HepG2 (cell line): ENCODE measurements around the gene NAA15. TPM values are rescaled to one million over a fixed set of nuclear protein-coding genes. Genes with fewer than 3 reads are reported as not detected.
A peak's percentile ranks its signal among the peaks of the same experiment; 100 is the strongest.

Experiments
- EEA1 ChIP-seq: sonication (generic); formaldehyde crosslinking; IDR thresholded peaks from 2 replicates; pipeline ENCODE4 v1.5.1; 2020; ENCODE audit warnings: mild to moderate bottlenecking, missing genetic modification reagents, borderline replicate concordance
- ETV5 ChIP-seq: IDR thresholded peaks from 2 replicates; pipeline ENCODE4 v1.6.1; 2018; ENCODE audit warnings: missing biosample characterization, missing genetic modification reagents, inconsistent platforms, borderline replicate concordance
- MZF1 ChIP-seq: sonication (generic); formaldehyde crosslinking; IDR thresholded peaks from 2 replicates; pipeline ENCODE4 v1.8.1; 2023; ENCODE audit warnings: mild to moderate bottlenecking, missing genetic modification reagents, borderline replicate concordance
- RFX5 ChIP-seq: IDR thresholded peaks from 2 replicates; pipeline ENCODE4 v1.6.1; 2011; ENCODE audit warnings: low read depth, low read length, improper control_type of control experiment
- RORA ChIP-seq: sonication (generic); formaldehyde crosslinking; IDR thresholded peaks from 2 replicates; pipeline ENCODE4 v1.5.0; 2020; ENCODE audit warnings: mild to moderate bottlenecking, missing genetic modification reagents, moderate library complexity
- SOX5 ChIP-seq: IDR thresholded peaks from 2 replicates; pipeline ENCODE4 v1.6.1; 2016; ENCODE audit warnings: borderline replicate concordance
- ZNF432 ChIP-seq: sonication (generic); formaldehyde crosslinking; IDR thresholded peaks from 2 replicates; pipeline ENCODE4 v1.5.0; 2020; ENCODE audit warnings: missing genetic modification reagents, mild to moderate bottlenecking, borderline replicate concordance
- ZNF678 ChIP-seq: sonication (generic); formaldehyde crosslinking; IDR thresholded peaks from 2 replicates; pipeline ENCODE4 v1.4.0; 2020; ENCODE audit warnings: mild to moderate bottlenecking, missing genetic modification reagents
- ZNF83 ChIP-seq: sonication (generic); formaldehyde crosslinking; IDR thresholded peaks from 2 replicates; pipeline ENCODE4 v1.4.0; 2020; ENCODE audit warnings: missing genetic modification reagents, mild to moderate bottlenecking, borderline replicate concordance
- polyA plus RNA-seq, 8 experiments: library from polyadenylated mRNA; depleted of rRNA in 3 of 8; stranded (reverse) in 7 of 8; unstranded in 1 of 8; fragments of >200 nt; fragmentation: Illumina TruSeq in 4 of 8; extraction: Trizol in 4 of 8; gene quantifications; 2 replicates each; pipeline versions ENCODE4 v1.2.1 to v1.2.3, GENCODE V29; 2011 to 2016; ENCODE audit warnings: low read depth in 4 of 8, missing spikeins in 1 of 8, mixed read lengths in 1 of 8; ENCODE audit not compliant: insufficient read depth in 1 of 8
- total RNA-seq, 5 experiments: library from RNA; depleted of rRNA; stranded (reverse); fragments of >200 nt; fragmentation: Illumina TruSeq; extraction: Trizol; gene quantifications; 2 replicates each; pipeline ENCODE4 v1.2.3, GENCODE V29; 2016; ENCODE audit warnings: low read depth in 1 of 5
- TF ChIP-seq, protein P1 (sequence below): sonication (generic); formaldehyde crosslinking; IDR thresholded peaks from 2 replicates; pipeline ENCODE4; 2020; ENCODE audit warnings: missing genetic modification reagents, mild to moderate bottlenecking, borderline replicate concordance
- TF ChIP-seq, protein P2 (sequence below): IDR thresholded peaks from 2 replicates; pipeline ENCODE4 v1.6.1; 2016; ENCODE audit warnings: missing compliant biosample characterization, missing genetic modification reagents, borderline replicate concordance
- TF ChIP-seq, protein P3 (sequence below): sonication (generic); formaldehyde crosslinking; IDR thresholded peaks from 2 replicates; pipeline ENCODE4 v1.5.0; 2020; ENCODE audit warnings: missing genetic modification reagents
- TF ChIP-seq, protein P4 (sequence below): sonication (generic); formaldehyde crosslinking; IDR thresholded peaks from 2 replicates; pipeline ENCODE4 v1.5.1; 2020; ENCODE audit warnings: mild to moderate bottlenecking, missing genetic modification reagents
- TF ChIP-seq, protein P5 (sequence below): conservative IDR thresholded peaks from 2 replicates; pipeline ENCODE4 v1.6.1; 2018; ENCODE audit warnings: missing genetic modification reagents
- TF ChIP-seq, protein P6 (sequence below): sonication (generic); formaldehyde crosslinking; IDR thresholded peaks from 2 replicates; pipeline ENCODE4 v1.4.0; 2020; ENCODE audit warnings: mild to moderate bottlenecking, missing genetic modification reagents

NAA15 gene
- total and polyA plus RNA-seq, 2 of the 13 experiments (the other 11 are each of a cell fraction or from before 2014, with no cell fraction given), result 6.2 to 50.2 TPM

DNA sequence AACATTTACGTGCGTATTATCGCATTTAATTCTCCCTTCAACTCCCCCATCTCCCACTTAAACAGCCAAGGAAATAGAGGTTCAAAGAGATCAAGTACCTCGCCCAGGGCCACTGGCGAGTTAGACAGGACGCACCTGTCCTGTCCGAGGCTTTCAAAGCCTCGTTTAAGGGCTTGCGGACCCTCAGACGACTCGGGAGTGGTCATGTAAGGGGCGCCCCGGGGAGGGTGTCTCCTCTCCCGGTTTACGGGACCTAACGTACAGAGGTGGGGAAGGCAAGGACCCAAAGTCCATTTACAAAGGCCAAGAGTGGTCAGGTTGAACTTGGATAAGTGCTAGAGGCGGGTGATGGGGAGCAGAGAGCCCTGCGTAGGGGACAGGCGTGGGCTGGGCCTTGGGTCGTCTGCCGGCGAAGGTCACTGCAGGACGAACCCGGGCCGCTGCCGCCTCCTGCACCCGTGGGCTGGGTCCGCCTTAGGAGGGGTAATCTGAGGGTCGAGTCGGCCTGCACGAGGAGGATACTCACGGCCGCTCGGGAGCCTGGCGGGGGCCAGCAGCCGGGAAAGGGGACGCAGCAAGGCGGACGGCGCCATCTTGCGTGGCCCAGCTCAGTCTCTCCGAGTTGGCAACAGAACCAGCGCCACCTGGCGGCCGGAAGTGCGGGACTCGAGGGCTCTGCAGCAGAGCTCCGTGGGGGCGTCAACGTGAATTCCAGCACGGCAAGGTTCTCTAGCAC lies 5.9 kb upstream of the NAA15 start (continued):
- TF ChIP-seq, protein P1, sequence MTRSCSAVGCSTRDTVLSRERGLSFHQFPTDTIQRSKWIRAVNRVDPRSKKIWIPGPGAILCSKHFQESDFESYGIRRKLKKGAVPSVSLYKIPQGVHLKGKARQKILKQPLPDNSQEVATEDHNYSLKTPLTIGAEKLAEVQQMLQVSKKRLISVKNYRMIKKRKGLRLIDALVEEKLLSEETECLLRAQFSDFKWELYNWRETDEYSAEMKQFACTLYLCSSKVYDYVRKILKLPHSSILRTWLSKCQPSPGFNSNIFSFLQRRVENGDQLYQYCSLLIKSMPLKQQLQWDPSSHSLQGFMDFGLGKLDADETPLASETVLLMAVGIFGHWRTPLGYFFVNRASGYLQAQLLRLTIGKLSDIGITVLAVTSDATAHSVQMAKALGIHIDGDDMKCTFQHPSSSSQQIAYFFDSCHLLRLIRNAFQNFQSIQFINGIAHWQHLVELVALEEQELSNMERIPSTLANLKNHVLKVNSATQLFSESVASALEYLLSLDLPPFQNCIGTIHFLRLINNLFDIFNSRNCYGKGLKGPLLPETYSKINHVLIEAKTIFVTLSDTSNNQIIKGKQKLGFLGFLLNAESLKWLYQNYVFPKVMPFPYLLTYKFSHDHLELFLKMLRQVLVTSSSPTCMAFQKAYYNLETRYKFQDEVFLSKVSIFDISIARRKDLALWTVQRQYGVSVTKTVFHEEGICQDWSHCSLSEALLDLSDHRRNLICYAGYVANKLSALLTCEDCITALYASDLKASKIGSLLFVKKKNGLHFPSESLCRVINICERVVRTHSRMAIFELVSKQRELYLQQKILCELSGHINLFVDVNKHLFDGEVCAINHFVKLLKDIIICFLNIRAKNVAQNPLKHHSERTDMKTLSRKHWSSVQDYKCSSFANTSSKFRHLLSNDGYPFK (CRISPR knock-in tag), result peak; percentile 82
- TF ChIP-seq EEA1 (CRISPR knock-in tag) (no peak; the same call in 1 of the 2 replicates), ETV5 (CRISPR knock-in tag) (peak; percentile 100), ZNF432 (CRISPR knock-in tag) (no peak), ZNF678 (CRISPR knock-in tag) (peak; percentile 64; the same call in 1 of the 2 replicates), MZF1 (CRISPR knock-in tag) (no peak), RORA (no peak), ZNF83 (CRISPR knock-in tag) (no peak), SOX5 (CRISPR knock-in tag) (no peak; the same call in 1 of the 2 replicates), RFX5 (no peak)
- TF ChIP-seq, protein P2, sequence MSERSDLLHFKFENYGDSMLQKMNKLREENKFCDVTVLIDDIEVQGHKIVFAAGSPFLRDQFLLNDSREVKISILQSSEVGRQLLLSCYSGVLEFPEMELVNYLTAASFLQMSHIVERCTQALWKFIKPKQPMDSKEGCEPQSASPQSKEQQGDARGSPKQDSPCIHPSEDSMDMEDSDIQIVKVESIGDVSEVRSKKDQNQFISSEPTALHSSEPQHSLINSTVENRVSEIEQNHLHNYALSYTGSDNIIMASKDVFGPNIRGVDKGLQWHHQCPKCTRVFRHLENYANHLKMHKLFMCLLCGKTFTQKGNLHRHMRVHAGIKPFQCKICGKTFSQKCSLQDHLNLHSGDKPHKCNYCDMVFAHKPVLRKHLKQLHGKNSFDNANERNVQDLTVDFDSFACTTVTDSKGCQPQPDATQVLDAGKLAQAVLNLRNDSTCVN (CRISPR knock-in tag), result peak; percentile 32; the same call in 1 of the 2 replicates
- TF ChIP-seq, protein P3, sequence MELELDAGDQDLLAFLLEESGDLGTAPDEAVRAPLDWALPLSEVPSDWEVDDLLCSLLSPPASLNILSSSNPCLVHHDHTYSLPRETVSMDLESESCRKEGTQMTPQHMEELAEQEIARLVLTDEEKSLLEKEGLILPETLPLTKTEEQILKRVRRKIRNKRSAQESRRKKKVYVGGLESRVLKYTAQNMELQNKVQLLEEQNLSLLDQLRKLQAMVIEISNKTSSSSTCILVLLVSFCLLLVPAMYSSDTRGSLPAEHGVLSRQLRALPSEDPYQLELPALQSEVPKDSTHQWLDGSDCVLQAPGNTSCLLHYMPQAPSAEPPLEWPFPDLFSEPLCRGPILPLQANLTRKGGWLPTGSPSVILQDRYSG, result peak; percentile 60; the same call in 1 of the 2 replicates
- TF ChIP-seq, protein P4, sequence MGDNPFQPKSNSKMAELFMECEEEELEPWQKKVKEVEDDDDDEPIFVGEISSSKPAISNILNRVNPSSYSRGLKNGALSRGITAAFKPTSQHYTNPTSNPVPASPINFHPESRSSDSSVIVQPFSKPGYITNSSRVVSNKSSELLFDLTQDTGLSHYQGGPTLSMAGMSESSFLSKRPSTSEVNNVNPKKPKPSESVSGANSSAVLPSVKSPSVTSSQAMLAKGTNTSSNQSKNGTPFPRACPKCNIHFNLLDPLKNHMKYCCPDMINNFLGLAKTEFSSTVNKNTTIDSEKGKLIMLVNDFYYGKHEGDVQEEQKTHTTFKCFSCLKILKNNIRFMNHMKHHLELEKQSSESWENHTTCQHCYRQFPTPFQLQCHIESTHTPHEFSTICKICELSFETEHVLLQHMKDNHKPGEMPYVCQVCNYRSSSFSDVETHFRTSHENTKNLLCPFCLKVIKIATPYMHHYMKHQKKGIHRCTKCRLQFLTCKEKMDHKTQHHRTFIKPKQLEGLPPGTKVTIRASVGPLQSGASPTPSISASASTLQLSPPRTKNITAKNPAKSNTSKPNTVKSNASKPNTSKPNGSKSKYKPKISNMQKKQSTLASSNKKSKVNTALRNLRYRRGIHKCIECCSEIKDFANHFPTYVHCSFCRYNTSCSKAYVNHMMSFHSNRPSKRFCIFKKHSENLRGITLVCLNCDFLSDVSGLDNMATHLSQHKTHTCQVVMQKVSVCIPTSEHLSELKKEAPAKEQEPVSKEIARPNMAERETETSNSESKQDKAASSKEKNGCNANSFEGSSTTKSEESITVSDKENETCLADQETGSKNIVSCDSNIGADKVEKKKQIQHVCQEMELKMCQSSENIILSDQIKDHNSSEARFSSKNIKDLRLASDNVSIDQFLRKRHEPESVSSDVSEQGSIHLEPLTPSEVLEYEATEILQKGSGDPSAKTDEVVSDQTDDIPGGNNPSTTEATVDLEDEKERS (CRISPR knock-in tag), result peak; percentile 63; the same call in 1 of the 2 replicates
- TF ChIP-seq, protein P5, sequence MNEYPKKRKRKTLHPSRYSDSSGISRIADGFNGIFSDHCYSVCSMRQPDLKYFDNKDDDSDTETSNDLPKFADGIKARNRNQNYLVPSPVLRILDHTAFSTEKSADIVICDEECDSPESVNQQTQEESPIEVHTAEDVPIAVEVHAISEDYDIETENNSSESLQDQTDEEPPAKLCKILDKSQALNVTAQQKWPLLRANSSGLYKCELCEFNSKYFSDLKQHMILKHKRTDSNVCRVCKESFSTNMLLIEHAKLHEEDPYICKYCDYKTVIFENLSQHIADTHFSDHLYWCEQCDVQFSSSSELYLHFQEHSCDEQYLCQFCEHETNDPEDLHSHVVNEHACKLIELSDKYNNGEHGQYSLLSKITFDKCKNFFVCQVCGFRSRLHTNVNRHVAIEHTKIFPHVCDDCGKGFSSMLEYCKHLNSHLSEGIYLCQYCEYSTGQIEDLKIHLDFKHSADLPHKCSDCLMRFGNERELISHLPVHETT (CRISPR knock-in tag), result no peak
- TF ChIP-seq, protein P6, sequence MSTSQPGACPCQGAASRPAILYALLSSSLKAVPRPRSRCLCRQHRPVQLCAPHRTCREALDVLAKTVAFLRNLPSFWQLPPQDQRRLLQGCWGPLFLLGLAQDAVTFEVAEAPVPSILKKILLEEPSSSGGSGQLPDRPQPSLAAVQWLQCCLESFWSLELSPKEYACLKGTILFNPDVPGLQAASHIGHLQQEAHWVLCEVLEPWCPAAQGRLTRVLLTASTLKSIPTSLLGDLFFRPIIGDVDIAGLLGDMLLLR (CRISPR knock-in tag), result peak; percentile 66
